ENCODE data around the gene GOLM1. TPM values are rescaled to one million over a fixed set of nuclear protein-coding genes. Genes with fewer than 3 reads are reported as not detected.

GOLM1 gene
- total and polyA plus RNA-seq, 2 donors (not counting 3 experiments of a cell fraction or from before 2014, with no cell fraction given) = 49.8 to 108 TPM

- ChIA-PET POLR2A (no interaction called here), CTCF (interaction anchor here (0.6 kb wide), 1 partner anchor 14 kb away, joined by 3 read pairs; no protein-coding TSS in a partner anchor)
- Histone ChIP-seq H3K4me3 (replicated peaks in 1 of 3; ENCODE audit: insufficient read depth in 1 of 3, low read depth in 1 of 3, low read length in 3 of 3) (no peak overlapping the region), H3K27ac (ENCODE audit: insufficient read depth, low read depth, low read length) (no peak overlapping the region), H3K9me3 (replicated peaks; ENCODE audit: control insufficient read depth, insufficient read depth, low read length) (no peaks in the 10 kb centered on the region), H3K27me3 (ENCODE audit: control insufficient read depth in 2 of 2, insufficient read depth in 2 of 2, low read length in 2 of 2) (no peaks in the 10 kb centered on the region), H3K79me2 (ENCODE audit: control insufficient read depth, insufficient read depth, low read length) (no peaks in the 10 kb centered on the region), H4K20me1 (replicated peaks; ENCODE audit: control insufficient read depth, extremely low read depth, insufficient read depth, low read length) (no peaks in the 10 kb centered on the region), H2AFZ (ENCODE audit: low read depth, low read length) (no peak overlapping the region), H3K4me2 (ENCODE audit: insufficient read depth, low read length) (no peak overlapping the region), H3K36me3 (ENCODE audit: control insufficient read depth in 2 of 2, extremely low read depth in 1 of 2, insufficient read depth in 2 of 2, low read length in 2 of 2) (peaks cover 8 to 20% of the 10 kb centered on the region in 2 experiments), H3K4me1 (ENCODE audit: control insufficient read depth, extremely low read depth, insufficient read depth, low read length) (no peaks in the 10 kb centered on the region), H3K9me1 (replicated peaks; ENCODE audit: control insufficient read depth, extremely low read depth, insufficient read depth, low read length) (no peaks in the 10 kb centered on the region), H3K9ac (replicated peaks; ENCODE audit: extremely low read depth, insufficient read depth, low read length) (no peak overlapping the region)
- dilution Hi-C loops (cut with MboI; ENCODE audit: extremely low pct_ligation_motif_present, low sequenced_read_pairs) = no loop called here
- TF ChIP-seq JUN (IDR thresholded peaks at IDR 0.05; ENCODE audit: borderline replicate concordance, insufficient read depth, insufficient read length, low read depth) (no peak), FOS (IDR thresholded peaks at IDR 0.05; ENCODE audit: borderline replicate concordance, insufficient read depth, low read length) (no peak)
- FAIRE-seq (no peak), DNase-seq (ENCODE audit: low read depth, low spot score) (no peak)
- no TSS peak for BruUV-seq (replicated peaks)
- intact Hi-C loops (cut with micrococcal nuclease) = no loop called here
Measured at GRCh38 chr9:86020731-86021130, 78.6 kb downstream of the GOLM1 start.

GRCh38 chr9:86009133-86009532, 90.2 kb downstream of the GOLM1 start:
- peaks cover 2 to 8% of the 10 kb centered on the region in 2 experiments for H3K36me3 ChIP-seq (ENCODE audit: control insufficient read depth in 2 of 2, extremely low read depth in 1 of 2, insufficient read depth in 2 of 2, low read length in 2 of 2)
- no TSS peak for BruUV-seq (replicated peaks)
- DNase-seq (ENCODE audit: low read depth, low spot score) (no peak), FAIRE-seq (no peak)
- ChIA-PET POLR2A (no interaction called here), CTCF (interaction anchor here (1.1 kb wide), 1 partner anchor 11 kb away, joined by 5 read pairs; no protein-coding TSS in a partner anchor)
- no peak overlapping the region for H3K4me2 ChIP-seq (ENCODE audit: insufficient read depth, low read length)
- intact Hi-C loops (cut with micrococcal nuclease) (no loop called here), dilution Hi-C loops (cut with MboI; ENCODE audit: extremely low pct_ligation_motif_present, low sequenced_read_pairs) (no loop called here)
- H3K4me3 ChIP-seq (replicated peaks in 1 of 3; ENCODE audit: insufficient read depth in 1 of 3, low read depth in 1 of 3, low read length in 3 of 3) = no peak overlapping the region
- no peak overlapping the region for H3K9ac ChIP-seq (replicated peaks; ENCODE audit: extremely low read depth, insufficient read depth, low read length)
- no peaks in the 10 kb centered on the region for H3K4me1 ChIP-seq (ENCODE audit: control insufficient read depth, extremely low read depth, insufficient read depth, low read length)
- H3K79me2 ChIP-seq (ENCODE audit: control insufficient read depth, insufficient read depth, low read length) = no peaks in the 10 kb centered on the region
- H3K9me1 ChIP-seq (replicated peaks; ENCODE audit: control insufficient read depth, extremely low read depth, insufficient read depth, low read length) = no peaks in the 10 kb centered on the region
- H4K20me1 ChIP-seq (replicated peaks; ENCODE audit: control insufficient read depth, extremely low read depth, insufficient read depth, low read length) = no peaks in the 10 kb centered on the region
- H3K27ac ChIP-seq (ENCODE audit: insufficient read depth, low read depth, low read length) = no peak overlapping the region
- H3K27me3 ChIP-seq (ENCODE audit: control insufficient read depth in 2 of 2, insufficient read depth in 2 of 2, low read length in 2 of 2) = no peaks in the 10 kb centered on the region
- TF ChIP-seq FOS (IDR thresholded peaks at IDR 0.05; ENCODE audit: borderline replicate concordance, insufficient read depth, low read length) = no peak
- H2AFZ ChIP-seq (ENCODE audit: low read depth, low read length) = no peak overlapping the region
- no peaks in the 10 kb centered on the region for H3K9me3 ChIP-seq (replicated peaks; ENCODE audit: control insufficient read depth, insufficient read depth, low read length)
